GM21381 (cell line): Measurements from ENCODE around the gene SYP.
"Not testable (repeated sequence)": the region's sequence is repeated elsewhere in the genome, so short reads cannot be mapped to it uniquely, and the experiment has no call there.

ENCODE experiments used
- ATAC-seq: cut with Tn5 transposase; IDR thresholded peaks from one replicate; pipeline ENCODE4 v1.9.1; 2021; ENCODE audit warnings: mild to moderate bottlenecking, moderate library complexity; ENCODE audit not compliant: unreplicated experiment

The SYP gene

GRCh38 chrX:49147282-49147681 is 52.7 kb downstream of the SYP start:
- ATAC-seq = no peak

GRCh38 chrX:49143154-49143553 is 56.8 kb downstream of the SYP start:
- ATAC-seq = not testable (repeated sequence)

GRCh38 chrX:49142264-49142663 is 57.7 kb downstream of the SYP start:
- ATAC-seq = not testable (repeated sequence)

GRCh38 chrX:49139713-49140112 is 60.3 kb downstream of the SYP start:
- ATAC-seq = no peak
